Fibroblast of lung (primary cell): Measurements from ENCODE around the gene ANGPT4. TPM values are rescaled to one million over a fixed set of nuclear protein-coding genes. Genes with fewer than 3 reads are reported as not detected.

Source experiments
- DNase-seq, 2 donors: peaks; one replicate each; pipeline versions ENCODE4 v3.0.0 to v3.0.0-alpha.2; 2010; ENCODE audit warnings: low read depth in 2 of 2
- H2AFZ ChIP-seq: 2 replicates; pipeline ENCODE4 v1.5.1; 2012; ENCODE audit warnings: low read length, control low read depth, inconsistent platforms
- H3K27ac ChIP-seq: 2 replicates; pipeline ENCODE4 v1.5.1; 2011; ENCODE audit warnings: low read length, control low read depth; ENCODE audit not compliant: insufficient read depth
- H3K27me3 ChIP-seq: 2 replicates; pipeline ENCODE4 v1.5.1; 2011; ENCODE audit warnings: mild to moderate bottlenecking, low read length; ENCODE audit not compliant: control insufficient read depth, insufficient read depth
- H3K36me3 ChIP-seq: 2 replicates; pipeline ENCODE4 v1.5.1; 2011; ENCODE audit warnings: low read length; ENCODE audit not compliant: control insufficient read depth, insufficient read depth
- H3K4me1 ChIP-seq: 2 replicates; pipeline ENCODE4 v1.5.1; 2011; ENCODE audit warnings: low read length; ENCODE audit not compliant: control insufficient read depth, insufficient read depth; ENCODE audit errors: extremely low read depth
- H3K4me2 ChIP-seq: 2 replicates; pipeline ENCODE4 v1.5.1; 2011; ENCODE audit warnings: low read length, control low read depth; ENCODE audit not compliant: insufficient read depth; ENCODE audit errors: extremely low read depth
- H3K4me3 ChIP-seq, 4 experiments: fragments of 200-600 bp in 1 of 4; sonication (generic) in 1 of 4; replicated peaks in 1 of 4; 2 replicates each; pipeline ENCODE4 v1.5.1; 2011 to 2016; ENCODE audit warnings: low read length in 4 of 4, low read depth in 3 of 4, mild to moderate bottlenecking in 3 of 4, control low read depth in 2 of 4, inconsistent platforms in 1 of 4, mixed read lengths in 1 of 4; ENCODE audit not compliant: insufficient read depth in 1 of 4; ENCODE audit errors: control extremely low read depth in 1 of 4
- H3K79me2 ChIP-seq: 2 replicates; pipeline ENCODE4 v1.5.1; 2012; ENCODE audit warnings: mild to moderate bottlenecking, low read length, inconsistent platforms; ENCODE audit not compliant: control insufficient read depth, insufficient read depth
- H3K9ac ChIP-seq: 2 replicates; pipeline ENCODE4 v1.5.1; 2011; ENCODE audit warnings: mild to moderate bottlenecking, low read length, control low read depth; ENCODE audit not compliant: insufficient read depth
- H3K9me3 ChIP-seq: 2 replicates; pipeline ENCODE4 v1.5.1; 2012; ENCODE audit warnings: low read depth, low read length; ENCODE audit not compliant: control insufficient read depth, insufficient read depth
- H4K20me1 ChIP-seq: 2 replicates; pipeline ENCODE4 v1.5.1; 2011; ENCODE audit warnings: low read length; ENCODE audit not compliant: control insufficient read depth, insufficient read depth; ENCODE audit errors: extremely low read depth
- EZH2 ChIP-seq: IDR thresholded peaks from 2 replicates; pipeline ENCODE4 v1.5.1; 2012; ENCODE audit warnings: low read length, control low read depth, mild to moderate bottlenecking; ENCODE audit errors: missing control alignments
- polyA plus RNA-seq, 2 donors: library from polyadenylated mRNA; depleted of rRNA in 1 of 2; stranded (reverse) in 1 of 2; unstranded in 1 of 2; fragments of >200 nt; gene quantifications; 2 replicates each; pipeline ENCODE4 v1.2.1, GENCODE V29; 2011 to 2012; ENCODE audit warnings: missing spikeins in 1 of 2
- total RNA-seq: library from RNA; depleted of rRNA; stranded (reverse); fragments of >200 nt; gene quantifications from 2 replicates; pipeline ENCODE4 v1.2.1, GENCODE V29; 2014
- TF ChIP-seq, protein P1 (sequence below), 2 donors: IDR thresholded peaks in 1 of 2; conservative IDR thresholded peaks in 1 of 2; 1 replicate in 1 of 2; 2 replicates in 1 of 2; pipeline ENCODE4 v1.5.1; 2011 to 2012; ENCODE audit warnings: low read length in 2 of 2, control low read depth in 1 of 2, inconsistent platforms in 1 of 2, low read depth in 1 of 2, mild to moderate bottlenecking in 1 of 2

ANGPT4 gene
- total and polyA plus RNA-seq, 2 donors (not counting 1 experiment from before 2014, with no cell fraction given), result under 0.01 TPM; not detected in 1

DNA sequence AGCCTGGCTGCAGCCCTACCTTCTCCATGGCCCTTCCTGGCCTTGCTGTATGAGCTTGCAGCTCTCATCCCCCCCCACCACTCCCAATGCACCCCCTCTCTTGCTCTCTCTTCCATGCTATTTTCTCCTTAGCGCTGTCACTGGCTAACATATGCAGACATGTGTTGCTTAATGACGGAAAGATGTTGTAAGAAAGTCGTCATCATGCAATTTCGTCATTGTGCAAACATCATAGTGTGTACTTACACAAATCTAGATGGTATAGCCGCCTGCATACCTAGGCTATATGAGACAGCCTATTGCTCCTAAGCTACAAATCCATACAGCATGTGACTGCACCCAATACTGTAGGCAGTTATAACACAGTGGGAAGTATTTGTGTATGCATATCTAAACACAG is 27.0 kb downstream of the ANGPT4 start:
- TF ChIP-seq, protein P1, sequence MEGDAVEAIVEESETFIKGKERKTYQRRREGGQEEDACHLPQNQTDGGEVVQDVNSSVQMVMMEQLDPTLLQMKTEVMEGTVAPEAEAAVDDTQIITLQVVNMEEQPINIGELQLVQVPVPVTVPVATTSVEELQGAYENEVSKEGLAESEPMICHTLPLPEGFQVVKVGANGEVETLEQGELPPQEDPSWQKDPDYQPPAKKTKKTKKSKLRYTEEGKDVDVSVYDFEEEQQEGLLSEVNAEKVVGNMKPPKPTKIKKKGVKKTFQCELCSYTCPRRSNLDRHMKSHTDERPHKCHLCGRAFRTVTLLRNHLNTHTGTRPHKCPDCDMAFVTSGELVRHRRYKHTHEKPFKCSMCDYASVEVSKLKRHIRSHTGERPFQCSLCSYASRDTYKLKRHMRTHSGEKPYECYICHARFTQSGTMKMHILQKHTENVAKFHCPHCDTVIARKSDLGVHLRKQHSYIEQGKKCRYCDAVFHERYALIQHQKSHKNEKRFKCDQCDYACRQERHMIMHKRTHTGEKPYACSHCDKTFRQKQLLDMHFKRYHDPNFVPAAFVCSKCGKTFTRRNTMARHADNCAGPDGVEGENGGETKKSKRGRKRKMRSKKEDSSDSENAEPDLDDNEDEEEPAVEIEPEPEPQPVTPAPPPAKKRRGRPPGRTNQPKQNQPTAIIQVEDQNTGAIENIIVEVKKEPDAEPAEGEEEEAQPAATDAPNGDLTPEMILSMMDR (conservative IDR thresholded peaks at IDR 0.05 in 1 of 2, IDR thresholded peaks at IDR 0.05 in 1 of 2; ENCODE audit: low read depth in 1 of 2, low read length in 2 of 2), result no peak
- TF ChIP-seq EZH2, result no peak
- Histone ChIP-seq H3K9ac (no peak overlapping the region), H3K4me3 (no peak overlapping the region), H3K79me2 (no peaks in the 10 kb centered on the region), H3K27ac (no peak overlapping the region), H2AFZ (no peak overlapping the region), H4K20me1 (no peaks in the 10 kb centered on the region), H3K4me1 (no peaks in the 10 kb centered on the region), H3K36me3 (no peaks in the 10 kb centered on the region), H3K4me2 (no peak overlapping the region), H3K27me3 (no peaks in the 10 kb centered on the region), H3K9me3 (no peaks in the 10 kb centered on the region)
- DNase-seq, result no peak

DNA sequence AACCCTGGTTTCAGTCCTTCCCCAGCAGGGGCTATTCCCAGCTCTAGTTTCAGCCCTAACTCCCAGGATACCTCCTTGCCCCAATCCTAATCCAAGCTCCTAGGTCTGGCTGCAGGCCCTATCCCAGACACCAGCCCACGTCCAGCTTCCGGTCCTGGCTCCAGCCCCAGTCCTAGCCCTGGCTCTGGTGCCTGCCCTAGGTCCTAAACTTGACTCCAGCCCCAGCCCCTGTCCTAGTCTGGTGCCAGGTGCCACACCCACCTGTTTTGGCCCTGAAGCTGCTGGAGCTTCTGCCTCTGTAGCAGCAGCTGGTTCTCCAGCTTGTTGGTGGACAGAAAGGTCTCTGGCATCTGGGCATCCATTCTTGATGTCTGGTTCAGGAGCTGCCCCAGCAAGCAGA is 28.1 kb downstream of the ANGPT4 start:
- Histone ChIP-seq H3K9me3 (no peaks in the 10 kb centered on the region), H3K4me3 (no peak overlapping the region), H3K27ac (no peak overlapping the region), H3K4me1 (no peaks in the 10 kb centered on the region), H2AFZ (no peak overlapping the region), H3K9ac (no peak overlapping the region), H3K27me3 (no peaks in the 10 kb centered on the region), H3K36me3 (no peaks in the 10 kb centered on the region), H3K79me2 (no peaks in the 10 kb centered on the region), H4K20me1 (no peaks in the 10 kb centered on the region), H3K4me2 (no peak overlapping the region)
- no peak for DNase-seq
- TF ChIP-seq, protein P1 (conservative IDR thresholded peaks at IDR 0.05 in 1 of 2, IDR thresholded peaks at IDR 0.05 in 1 of 2; ENCODE audit: low read depth in 1 of 2, low read length in 2 of 2), result no peak
- TF ChIP-seq EZH2, result no peak

DNA sequence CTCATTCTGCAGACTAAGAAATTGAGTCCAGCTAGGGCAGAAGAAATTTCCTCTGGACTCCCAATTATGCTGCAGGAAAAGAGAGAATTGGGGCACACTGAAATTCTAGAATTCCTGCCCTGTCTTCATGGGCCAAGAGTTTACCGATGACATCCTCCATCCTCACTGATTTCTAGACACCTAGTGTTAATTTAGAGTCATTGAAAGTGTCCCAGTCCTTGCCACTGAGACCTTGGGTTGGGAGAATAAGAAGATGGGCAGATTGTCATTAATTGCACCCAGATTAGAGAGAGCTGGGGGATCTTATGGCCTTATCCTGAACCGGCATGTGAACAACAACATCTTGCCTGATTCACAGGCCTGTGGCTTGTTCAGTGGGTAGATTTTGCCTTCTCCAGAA is 29.0 kb downstream of the ANGPT4 start:
- DNase-seq, result no peak
- Histone ChIP-seq H3K4me3 (no peak overlapping the region), H2AFZ (no peak overlapping the region), H3K9me3 (no peaks in the 10 kb centered on the region), H3K4me2 (no peak overlapping the region), H4K20me1 (no peaks in the 10 kb centered on the region), H3K36me3 (no peaks in the 10 kb centered on the region), H3K27ac (no peak overlapping the region), H3K4me1 (no peaks in the 10 kb centered on the region), H3K27me3 (no peaks in the 10 kb centered on the region), H3K79me2 (no peaks in the 10 kb centered on the region), H3K9ac (no peak overlapping the region)
- TF ChIP-seq EZH2, result no peak
- TF ChIP-seq, protein P1 (conservative IDR thresholded peaks at IDR 0.05 in 1 of 2, IDR thresholded peaks at IDR 0.05 in 1 of 2; ENCODE audit: low read depth in 1 of 2, low read length in 2 of 2), result no peak
